Measurements from ENCODE around the gene MXRA7.

GRCh38 chr17:76645481-76645880, 65.3 kb downstream of the MXRA7 start:
- TF ChIP-seq EZH2 (IDR thresholded peaks at IDR 0.05; ENCODE audit: insufficient read depth, poor library complexity, severe bottlenecking) (no peak), EZH2phosphoT487 (IDR thresholded peaks at IDR 0.05; ENCODE audit: insufficient read depth, low read depth) (no peak)
